PC-9 (cell line): ENCODE measurements around the gene BANP. TPM values are rescaled to one million over a fixed set of nuclear protein-coding genes. Genes with fewer than 3 reads are reported as not detected.

Experiments used
- BruUV-seq: library from RNA; stranded (reverse); fragments of 400-500 nt; replicated peaks from 2 replicates; lab custom pipeline; 2021; lab: Mats Ljungman, UMichigan
- CTCF ChIA-PET: fragments of 300-600 bp; sonication (Branson Sonifier 250); formaldehyde crosslinking; loops from one replicate; lab custom pipeline; 2022; ENCODE audit warnings: antibody characterized with exemption; lab: Charles Lee
- POLR2A ChIA-PET: fragments of 300-600 bp; sonication (Branson Sonifier 250); formaldehyde crosslinking; loops from one replicate; lab custom pipeline; 2022; ENCODE audit warnings: antibody characterized with exemption; ENCODE audit not compliant: unreplicated experiment; lab: Charles Lee
- DNase-seq, 2 experiments: peaks; one replicate each; pipeline versions ENCODE4 v3.0.0 to v3.0.0-alpha.2; 2015 to 2022; ENCODE audit warnings: mixed read lengths in 1 of 2
- H2AFZ ChIP-seq: fragments of 200-600 bp; sonication (generic); 2 replicates; pipeline ENCODE4 v1.8.1; 2017; ENCODE audit warnings: antibody characterized with exemption
- H3F3A ChIP-seq: fragments of 200-600 bp; sonication (generic); 2 replicates; pipeline ENCODE4 v1.8.1; 2017; ENCODE audit warnings: antibody characterized with exemption, mild to moderate bottlenecking, low read depth; ENCODE audit not compliant: insufficient read depth
- H3K27ac ChIP-seq: fragments of 200-600 bp; sonication (generic); 2 replicates; pipeline ENCODE4 v1.6.1; 2016; ENCODE audit warnings: mixed run types
- H3K27me3 ChIP-seq: fragments of 200-600 bp; sonication (generic); 2 replicates; pipeline ENCODE4 v1.6.1; 2016; ENCODE audit warnings: low read depth, mixed run types; ENCODE audit not compliant: insufficient read depth
- H3K36me3 ChIP-seq: fragments of 200-600 bp; sonication (generic); 2 replicates; pipeline ENCODE4 v1.6.1; 2016; ENCODE audit warnings: low read depth, mixed run types
- H3K4me1 ChIP-seq: fragments of 200-600 bp; sonication (generic); replicated peaks from 2 replicates; pipeline ENCODE4 v1.6.1; 2016; ENCODE audit warnings: mixed run types; ENCODE audit not compliant: insufficient read depth
- H3K4me2 ChIP-seq: fragments of 200-600 bp; sonication (generic); 2 replicates; pipeline ENCODE4 v1.6.1; 2017; ENCODE audit warnings: mixed run types
- H3K4me3 ChIP-seq: fragments of 200-600 bp; sonication (generic); 2 replicates; pipeline ENCODE4 v1.6.1; 2016; ENCODE audit warnings: mixed run types
- H3K79me2 ChIP-seq: fragments of 200-600 bp; sonication (generic); 2 replicates; pipeline ENCODE4 v1.6.1; 2017; ENCODE audit warnings: low read depth, mixed run types
- H3K9me2 ChIP-seq: fragments of 200-600 bp; sonication (generic); 2 replicates; pipeline ENCODE4 v1.8.1; 2017; ENCODE audit warnings: mild to moderate bottlenecking; ENCODE audit not compliant: insufficient read depth
- H3K9me3 ChIP-seq: fragments of 200-600 bp; sonication (generic); 2 replicates; pipeline ENCODE4 v1.8.1; 2016; ENCODE audit warnings: low read depth; ENCODE audit not compliant: insufficient read depth
- H4K20me1 ChIP-seq: fragments of 200-600 bp; sonication (generic); 2 replicates; pipeline ENCODE4 v1.8.1; 2017; ENCODE audit not compliant: insufficient read depth
- EZH2 ChIP-seq: fragments of 200-600 bp; sonication (generic); IDR thresholded peaks from 2 replicates; pipeline ENCODE4 v1.8.0; 2017; ENCODE audit warnings: antibody characterized with exemption, low read depth
- intact Hi-C: fragments of 100-400 bp; cut with micrococcal nuclease; formaldehyde crosslinking; loops from one replicate; pipeline ENCODE4 v1.10.0; 2022; ENCODE audit not compliant: unreplicated experiment
- total RNA-seq: library from RNA; stranded (reverse); gene quantifications from 2 replicates; pipeline ENCODE4 v1.2.3, GENCODE V29; 2021
- TF ChIP-seq, protein P1 (sequence below): fragments of 200-600 bp; sonication (generic); conservative IDR thresholded peaks from 2 replicates; pipeline ENCODE4 v1.6.1; 2017; ENCODE audit warnings: mixed run types, antibody characterized with exemption, mild to moderate bottlenecking, moderate library complexity

BANP gene
- total RNA-seq, 1 experiment from 2014 or later = 73.2 TPM

DNA sequence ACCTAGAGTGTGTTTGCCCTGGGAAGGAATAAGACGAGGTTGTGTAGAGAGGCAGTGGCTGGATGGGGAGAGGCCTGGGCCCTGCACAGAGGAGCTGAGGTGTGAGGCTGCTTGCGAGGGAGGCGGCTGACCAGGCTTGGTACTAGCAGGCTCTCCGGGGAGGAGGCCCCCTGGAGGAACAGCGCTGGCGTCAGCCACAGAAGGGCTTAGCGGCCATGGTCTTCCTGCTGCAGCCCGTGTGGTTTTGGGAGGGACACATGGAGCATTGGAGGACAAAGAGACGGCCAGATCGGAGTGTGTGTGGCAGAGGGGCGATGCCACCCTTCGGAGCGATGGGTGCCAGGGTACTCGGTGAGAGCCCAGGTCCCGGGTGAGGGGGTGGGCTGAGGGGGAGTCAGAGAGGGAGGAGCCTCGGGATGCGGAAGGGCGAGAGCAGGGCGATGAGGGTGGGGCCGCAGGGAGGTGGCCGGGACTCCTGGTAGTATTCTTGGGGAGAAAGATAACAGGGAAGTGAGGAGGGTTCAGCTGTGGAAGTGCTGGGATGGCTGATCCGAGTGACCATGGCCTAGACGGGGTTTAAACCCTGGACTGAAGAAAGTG is 8.3 kb downstream of the BANP start:
- H3K27ac ChIP-seq = no peak overlapping the region
- H3K4me2 ChIP-seq = no peak overlapping the region
- POLR2A ChIA-PET = no interaction called here
- H4K20me1 ChIP-seq = peaks cover 10% of the 10 kb centered on the region
- H3K36me3 ChIP-seq = no peaks in the 10 kb centered on the region
- H2AFZ ChIP-seq = no peak overlapping the region
- H3K27me3 ChIP-seq = no peaks in the 10 kb centered on the region
- H3K9me2 ChIP-seq = no peaks in the 10 kb centered on the region
- H3K4me1 ChIP-seq = no peaks in the 10 kb centered on the region
- H3K4me3 ChIP-seq = no peak overlapping the region
- H3K9me3 ChIP-seq = no peaks in the 10 kb centered on the region
- peaks cover 62% of the 10 kb centered on the region for H3K79me2 ChIP-seq
- BruUV-seq = no TSS peak
- intact Hi-C loops = no loop called here
- peaks cover 7% of the 10 kb centered on the region; the same call in 1 of the 2 replicates for H3F3A ChIP-seq
- CTCF ChIA-PET = no interaction called here
- TF ChIP-seq, protein P1, sequence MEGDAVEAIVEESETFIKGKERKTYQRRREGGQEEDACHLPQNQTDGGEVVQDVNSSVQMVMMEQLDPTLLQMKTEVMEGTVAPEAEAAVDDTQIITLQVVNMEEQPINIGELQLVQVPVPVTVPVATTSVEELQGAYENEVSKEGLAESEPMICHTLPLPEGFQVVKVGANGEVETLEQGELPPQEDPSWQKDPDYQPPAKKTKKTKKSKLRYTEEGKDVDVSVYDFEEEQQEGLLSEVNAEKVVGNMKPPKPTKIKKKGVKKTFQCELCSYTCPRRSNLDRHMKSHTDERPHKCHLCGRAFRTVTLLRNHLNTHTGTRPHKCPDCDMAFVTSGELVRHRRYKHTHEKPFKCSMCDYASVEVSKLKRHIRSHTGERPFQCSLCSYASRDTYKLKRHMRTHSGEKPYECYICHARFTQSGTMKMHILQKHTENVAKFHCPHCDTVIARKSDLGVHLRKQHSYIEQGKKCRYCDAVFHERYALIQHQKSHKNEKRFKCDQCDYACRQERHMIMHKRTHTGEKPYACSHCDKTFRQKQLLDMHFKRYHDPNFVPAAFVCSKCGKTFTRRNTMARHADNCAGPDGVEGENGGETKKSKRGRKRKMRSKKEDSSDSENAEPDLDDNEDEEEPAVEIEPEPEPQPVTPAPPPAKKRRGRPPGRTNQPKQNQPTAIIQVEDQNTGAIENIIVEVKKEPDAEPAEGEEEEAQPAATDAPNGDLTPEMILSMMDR = no peak
- TF ChIP-seq EZH2 = no peak
- DNase-seq = no peak

DNA sequence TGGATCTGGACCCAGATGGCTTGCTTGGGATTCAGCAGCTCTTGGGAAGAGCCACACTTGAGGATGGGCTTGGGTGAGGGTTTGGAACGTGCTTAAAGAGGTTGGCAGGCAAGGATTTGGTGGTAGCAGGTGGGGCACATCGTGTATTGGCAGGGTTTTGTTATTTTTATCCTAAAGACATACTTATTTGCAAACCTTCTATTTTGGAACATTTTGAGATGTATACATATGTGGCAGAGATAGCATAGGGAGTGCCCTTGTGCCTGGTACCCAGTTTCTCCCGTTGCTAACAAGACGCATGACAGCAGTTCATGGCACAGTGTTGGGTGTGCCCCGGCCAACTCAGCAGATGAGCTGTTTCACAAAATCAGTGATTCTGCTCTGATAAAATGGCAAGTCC is 9.1 kb downstream of the BANP start:
- peaks cover 62% of the 10 kb centered on the region for H3K79me2 ChIP-seq
- no peak overlapping the region for H3K27ac ChIP-seq
- no peaks in the 10 kb centered on the region for H3K36me3 ChIP-seq
- no peak for DNase-seq
- no TSS peak for BruUV-seq
- no peak overlapping the region for H3K4me3 ChIP-seq
- ChIA-PET POLR2A (no interaction called here), CTCF (no interaction called here)
- H3K9me3 ChIP-seq = no peaks in the 10 kb centered on the region
- H3K27me3 ChIP-seq = no peaks in the 10 kb centered on the region
- intact Hi-C loops = no loop called here
- H2AFZ ChIP-seq = no peak overlapping the region
- no peak overlapping the region for H3K4me2 ChIP-seq
- H3K9me2 ChIP-seq = no peaks in the 10 kb centered on the region
- no peak for TF ChIP-seq EZH2
- TF ChIP-seq, protein P1 = no peak
- peaks cover 5% of the 10 kb centered on the region; the same call in 1 of the 2 replicates for H4K20me1 ChIP-seq
- H3K4me1 ChIP-seq = no peaks in the 10 kb centered on the region
- 0 out of 2 replicates have a peak, but pooled peaks cover 7% of the 10 kb centered on the region for H3F3A ChIP-seq

DNA sequence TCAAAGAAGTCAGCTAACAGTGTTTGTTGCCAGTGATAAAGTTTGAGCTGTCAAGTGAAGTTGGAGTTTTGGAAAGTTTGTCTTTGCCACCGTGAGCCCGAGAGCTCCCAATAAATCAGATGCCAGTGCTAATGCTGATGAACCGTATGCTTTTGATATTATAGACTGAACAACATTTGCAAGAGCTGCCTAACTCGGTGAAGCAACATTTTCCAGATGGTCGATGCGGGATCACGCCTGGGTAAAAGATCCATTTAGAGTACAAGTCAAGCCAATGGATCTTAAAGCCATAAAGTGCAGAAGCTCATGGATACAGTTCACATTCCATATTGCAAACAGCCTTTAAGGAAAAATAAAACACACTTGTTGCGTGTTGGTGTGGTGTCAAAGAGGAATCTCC is 9.6 kb downstream of the BANP start:
- no peak for DNase-seq
- BruUV-seq = no TSS peak
- ChIA-PET CTCF (no interaction called here), POLR2A (no interaction called here)
- H3K79me2 ChIP-seq = peaks cover 56% of the 10 kb centered on the region
- H3K9me2 ChIP-seq = no peaks in the 10 kb centered on the region
- intact Hi-C loops = no loop called here
- no peaks in the 10 kb centered on the region for H3K27me3 ChIP-seq
- no peaks in the 10 kb centered on the region for H3K4me1 ChIP-seq
- H3K9me3 ChIP-seq = no peaks in the 10 kb centered on the region
- no peak overlapping the region for H3K4me2 ChIP-seq
- TF ChIP-seq EZH2 = no peak
- TF ChIP-seq, protein P1 = no peak
- no peak overlapping the region for H3K4me3 ChIP-seq
- peaks cover 5% of the 10 kb centered on the region; the same call in 1 of the 2 replicates for H4K20me1 ChIP-seq
- H3F3A ChIP-seq = 0 out of 2 replicates have a peak, but pooled peaks cover 7% of the 10 kb centered on the region
- no peak overlapping the region for H3K27ac ChIP-seq
- H3K36me3 ChIP-seq = no peaks in the 10 kb centered on the region
- H2AFZ ChIP-seq = no peak overlapping the region
